Measurements from ENCODE around the gene AKT2.

DNA sequence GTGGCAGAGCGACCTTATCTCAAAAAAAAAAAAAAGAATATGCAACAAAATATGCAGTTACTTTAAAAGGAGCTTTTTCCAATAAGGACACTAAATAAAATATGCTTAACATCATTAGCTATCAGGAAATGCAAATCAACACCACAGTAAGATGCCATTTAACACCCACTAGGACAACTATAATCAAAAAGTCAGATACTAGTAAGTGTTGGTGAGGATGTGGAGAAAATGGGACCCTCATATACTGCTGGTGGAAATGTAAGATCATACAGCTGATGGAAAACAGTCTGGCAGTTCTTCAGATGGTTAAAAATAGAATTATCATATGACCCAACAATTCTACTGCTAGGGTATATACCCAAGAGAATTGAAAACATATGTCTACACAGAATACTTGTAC, 24.5 kb upstream of the AKT2 start:
- TF ChIP-seq, protein P1, sequence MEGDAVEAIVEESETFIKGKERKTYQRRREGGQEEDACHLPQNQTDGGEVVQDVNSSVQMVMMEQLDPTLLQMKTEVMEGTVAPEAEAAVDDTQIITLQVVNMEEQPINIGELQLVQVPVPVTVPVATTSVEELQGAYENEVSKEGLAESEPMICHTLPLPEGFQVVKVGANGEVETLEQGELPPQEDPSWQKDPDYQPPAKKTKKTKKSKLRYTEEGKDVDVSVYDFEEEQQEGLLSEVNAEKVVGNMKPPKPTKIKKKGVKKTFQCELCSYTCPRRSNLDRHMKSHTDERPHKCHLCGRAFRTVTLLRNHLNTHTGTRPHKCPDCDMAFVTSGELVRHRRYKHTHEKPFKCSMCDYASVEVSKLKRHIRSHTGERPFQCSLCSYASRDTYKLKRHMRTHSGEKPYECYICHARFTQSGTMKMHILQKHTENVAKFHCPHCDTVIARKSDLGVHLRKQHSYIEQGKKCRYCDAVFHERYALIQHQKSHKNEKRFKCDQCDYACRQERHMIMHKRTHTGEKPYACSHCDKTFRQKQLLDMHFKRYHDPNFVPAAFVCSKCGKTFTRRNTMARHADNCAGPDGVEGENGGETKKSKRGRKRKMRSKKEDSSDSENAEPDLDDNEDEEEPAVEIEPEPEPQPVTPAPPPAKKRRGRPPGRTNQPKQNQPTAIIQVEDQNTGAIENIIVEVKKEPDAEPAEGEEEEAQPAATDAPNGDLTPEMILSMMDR (optimal IDR thresholded peaks at IDR 0.05 in 1 of 3, IDR thresholded peaks at IDR 0.05 in 1 of 3, conservative IDR thresholded peaks at IDR 0.05 in 1 of 3; ENCODE audit: extremely low read depth in 1 of 3, insufficient read depth in 2 of 3, low read length in 3 of 3), result no peak
- no peak for TF ChIP-seq EZH2 (IDR thresholded peaks at IDR 0.05; ENCODE audit: low read length)

Measured in keratinocyte (primary cell).